Neural cell (in vitro differentiated cells): ENCODE measurements around the gene SNAPC2. TPM values are rescaled to one million over a fixed set of nuclear protein-coding genes. Genes with fewer than 3 reads are reported as not detected.

Source experiments
- H2AFZ ChIP-seq: fragments of 200-600, 300-800 bp; sonication (generic), shearing (Covaris generic); 2 replicates; pipeline ENCODE4 v1.6.0; 2014; ENCODE audit warnings: low read depth, mild to moderate bottlenecking, antibody characterized with exemption, low read length, moderate library complexity
- H3F3A ChIP-seq: fragments of 200-600 bp; shearing (Covaris generic); 2 replicates; pipeline ENCODE4 v1.6.1; 2016; ENCODE audit warnings: mild to moderate bottlenecking, moderate library complexity, mixed read lengths, antibody characterized with exemption, low read length; ENCODE audit not compliant: insufficient read depth, poor library complexity, severe bottlenecking
- H3K27ac ChIP-seq: fragments of 200-600, 300-800 bp; sonication (generic), shearing (Covaris generic); 2 replicates; pipeline ENCODE4 v1.5.1; 2014; ENCODE audit warnings: mild to moderate bottlenecking, low read length, moderate library complexity
- H3K27me3 ChIP-seq: fragments of 300-800, 200-600 bp; sonication (generic), shearing (Covaris generic); 2 replicates; pipeline ENCODE4 v1.6.0; 2014; ENCODE audit warnings: mild to moderate bottlenecking, low read depth, low read length, moderate library complexity; ENCODE audit not compliant: insufficient read depth
- H3K36me3 ChIP-seq: fragments of 300-800, 200-600 bp; sonication (generic), shearing (Covaris generic); 2 replicates; pipeline ENCODE4 v1.5.1; 2014; ENCODE audit warnings: mild to moderate bottlenecking, antibody characterized with exemption, low read length, moderate library complexity; ENCODE audit not compliant: insufficient read depth
- H3K4me2 ChIP-seq: fragments of 300-800, 200-600 bp; sonication (generic), shearing (Covaris generic); 2 replicates; pipeline ENCODE4 v1.6.0; 2014; ENCODE audit warnings: mild to moderate bottlenecking, low read length
- H3K4me3 ChIP-seq: fragments of 300-800, 200-600 bp; sonication (generic), shearing (Covaris generic); 2 replicates; pipeline ENCODE4 v1.5.1; 2014; ENCODE audit warnings: mild to moderate bottlenecking, low read length, moderate library complexity
- H3K79me2 ChIP-seq: fragments of 200-600 bp; shearing (Covaris generic); replicated peaks from 2 replicates; pipeline ENCODE4 v1.6.0; 2014; ENCODE audit warnings: mild to moderate bottlenecking, low read length, moderate library complexity; ENCODE audit not compliant: insufficient read depth
- H3K9ac ChIP-seq: fragments of 300-800, 200-600 bp; sonication (generic), shearing (Covaris generic); 2 replicates; pipeline ENCODE4 v1.6.1; 2016; ENCODE audit warnings: mild to moderate bottlenecking, low read length, mixed read lengths
- H3K9me2 ChIP-seq: fragments of 200-600 bp; shearing (Covaris generic); 2 replicates; pipeline ENCODE4 v1.6.1; 2016; ENCODE audit warnings: mild to moderate bottlenecking, low read length, mixed read lengths; ENCODE audit not compliant: insufficient read depth
- H3K9me3 ChIP-seq: fragments of 200-600, 300-800 bp; sonication (generic), shearing (Covaris generic); 2 replicates; pipeline ENCODE4 v1.6.1; 2016; ENCODE audit warnings: mild to moderate bottlenecking, mixed run types, low read length, moderate library complexity, mixed read lengths
- H4K20me1 ChIP-seq: fragments of 200-600 bp; shearing (Covaris generic); 2 replicates; pipeline ENCODE4 v1.6.1; 2016; ENCODE audit warnings: mild to moderate bottlenecking, mixed run types; ENCODE audit not compliant: insufficient read depth
- CTCF ChIP-seq: fragments of 450-650 bp; IDR thresholded peaks from 2 replicates; pipeline ENCODE4 v1.5.1; 2014; ENCODE audit warnings: antibody characterized with exemption, mild to moderate bottlenecking, moderate library complexity; ENCODE audit not compliant: poor library complexity, severe bottlenecking
- EP300 ChIP-seq: fragments of 450-650 bp; conservative IDR thresholded peaks from 2 replicates; pipeline ENCODE4 v1.6.1; 2014; ENCODE audit warnings: antibody characterized with exemption, mild to moderate bottlenecking, moderate library complexity; ENCODE audit not compliant: poor library complexity, severe bottlenecking
- EZH2 ChIP-seq: fragments of 200-600, 300-800 bp; shearing (Covaris generic), sonication (generic); IDR thresholded peaks from 2 replicates; pipeline ENCODE4 v1.6.1; 2014; ENCODE audit warnings: antibody characterized with exemption, low read length, borderline replicate concordance, mild to moderate bottlenecking; ENCODE audit not compliant: insufficient read depth, poor library complexity, severe bottlenecking
- MXI1 ChIP-seq: fragments of 450-650 bp; conservative IDR thresholded peaks from 2 replicates; pipeline ENCODE4 v1.6.1; 2014; ENCODE audit warnings: antibody characterized with exemption, mild to moderate bottlenecking; ENCODE audit not compliant: poor library complexity, severe bottlenecking
- POLR2AphosphoS5 ChIP-seq: IDR thresholded peaks from 2 replicates; pipeline ENCODE4 v1.6.1; 2012
- RAD21 ChIP-seq: fragments of 450-650 bp; conservative IDR thresholded peaks from 2 replicates; pipeline ENCODE4 v1.6.1; 2014; ENCODE audit warnings: antibody characterized with exemption, mild to moderate bottlenecking, moderate library complexity
- SMC3 ChIP-seq: fragments of 450-650 bp; conservative IDR thresholded peaks from 2 replicates; pipeline ENCODE4 v1.6.1; 2014; ENCODE audit warnings: antibody characterized with exemption, mild to moderate bottlenecking, moderate library complexity; ENCODE audit not compliant: poor library complexity
- TAF1 ChIP-seq: IDR thresholded peaks from 2 replicates; pipeline ENCODE4 v1.6.1; 2012; ENCODE audit warnings: low read depth
- polyA plus RNA-seq: library from polyadenylated mRNA; depleted of rRNA; stranded (reverse); fragments of >200 nt; gene quantifications from 2 replicates; pipeline ENCODE4 v1.2.3, GENCODE V29; 2014
- TF ChIP-seq, protein P1 (sequence below): IDR thresholded peaks from 2 replicates; pipeline ENCODE4 v1.6.1; 2012; ENCODE audit warnings: borderline replicate concordance

SNAPC2 gene
- polyA plus RNA-seq, 1 donor from 2014 or later, result 12.8 TPM

- no peaks in the 10 kb centered on the region for H4K20me1 ChIP-seq
- H3K9me2 ChIP-seq, result no peaks in the 10 kb centered on the region
- TF ChIP-seq POLR2AphosphoS5, result no peak
These were observed 14.9 kb upstream of the SNAPC2 start for GRCh38 chr19:7905268-7905667.

DNA sequence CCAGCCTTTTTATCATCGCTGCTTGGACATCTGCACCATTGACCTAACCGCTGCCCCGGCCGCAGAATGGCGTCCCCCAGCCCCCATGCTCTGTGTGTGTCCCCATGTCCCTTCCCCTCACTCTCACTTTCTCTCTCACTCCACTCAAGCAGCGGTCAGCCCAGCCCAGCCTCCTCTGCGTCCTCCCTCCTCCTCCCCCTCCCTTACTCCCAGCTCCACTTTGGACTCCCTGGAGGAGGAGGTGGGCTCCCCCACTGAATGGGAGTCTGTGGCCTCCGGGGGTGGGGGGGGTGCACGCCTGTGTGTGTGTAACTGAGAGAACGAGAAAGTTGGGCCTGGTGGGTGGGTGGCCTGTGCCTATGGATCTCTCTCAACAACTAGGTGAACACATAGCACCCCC is 14.3 kb upstream of the SNAPC2 start:
- H3K27ac ChIP-seq, result no peak overlapping the region
- no peak overlapping the region for H3K4me2 ChIP-seq
- H3K9me2 ChIP-seq, result no peaks in the 10 kb centered on the region
- no peaks in the 10 kb centered on the region for H3K36me3 ChIP-seq
- no peak overlapping the region for H2AFZ ChIP-seq
- H3K9ac ChIP-seq, result no peak overlapping the region
- no peak for TF ChIP-seq SMC3
- no peak for TF ChIP-seq POLR2AphosphoS5
- TF ChIP-seq, protein P1, sequence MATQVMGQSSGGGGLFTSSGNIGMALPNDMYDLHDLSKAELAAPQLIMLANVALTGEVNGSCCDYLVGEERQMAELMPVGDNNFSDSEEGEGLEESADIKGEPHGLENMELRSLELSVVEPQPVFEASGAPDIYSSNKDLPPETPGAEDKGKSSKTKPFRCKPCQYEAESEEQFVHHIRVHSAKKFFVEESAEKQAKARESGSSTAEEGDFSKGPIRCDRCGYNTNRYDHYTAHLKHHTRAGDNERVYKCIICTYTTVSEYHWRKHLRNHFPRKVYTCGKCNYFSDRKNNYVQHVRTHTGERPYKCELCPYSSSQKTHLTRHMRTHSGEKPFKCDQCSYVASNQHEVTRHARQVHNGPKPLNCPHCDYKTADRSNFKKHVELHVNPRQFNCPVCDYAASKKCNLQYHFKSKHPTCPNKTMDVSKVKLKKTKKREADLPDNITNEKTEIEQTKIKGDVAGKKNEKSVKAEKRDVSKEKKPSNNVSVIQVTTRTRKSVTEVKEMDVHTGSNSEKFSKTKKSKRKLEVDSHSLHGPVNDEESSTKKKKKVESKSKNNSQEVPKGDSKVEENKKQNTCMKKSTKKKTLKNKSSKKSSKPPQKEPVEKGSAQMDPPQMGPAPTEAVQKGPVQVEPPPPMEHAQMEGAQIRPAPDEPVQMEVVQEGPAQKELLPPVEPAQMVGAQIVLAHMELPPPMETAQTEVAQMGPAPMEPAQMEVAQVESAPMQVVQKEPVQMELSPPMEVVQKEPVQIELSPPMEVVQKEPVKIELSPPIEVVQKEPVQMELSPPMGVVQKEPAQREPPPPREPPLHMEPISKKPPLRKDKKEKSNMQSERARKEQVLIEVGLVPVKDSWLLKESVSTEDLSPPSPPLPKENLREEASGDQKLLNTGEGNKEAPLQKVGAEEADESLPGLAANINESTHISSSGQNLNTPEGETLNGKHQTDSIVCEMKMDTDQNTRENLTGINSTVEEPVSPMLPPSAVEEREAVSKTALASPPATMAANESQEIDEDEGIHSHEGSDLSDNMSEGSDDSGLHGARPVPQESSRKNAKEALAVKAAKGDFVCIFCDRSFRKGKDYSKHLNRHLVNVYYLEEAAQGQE, result no peak
- TF ChIP-seq MXI1, result no peak
- TF ChIP-seq CTCF, result no peak
- TF ChIP-seq EP300, result no peak
- no peaks in the 10 kb centered on the region for H3F3A ChIP-seq
- H3K27me3 ChIP-seq, result no peaks in the 10 kb centered on the region
- no peaks in the 10 kb centered on the region for H3K9me3 ChIP-seq
- H3K79me2 ChIP-seq, result peaks cover 22% of the 10 kb centered on the region
- no peaks in the 10 kb centered on the region for H4K20me1 ChIP-seq
- H3K4me3 ChIP-seq, result peak overlapping the region; percentile 95

More at GRCh38 chr19:7905268-7905667, 14.9 kb upstream of the SNAPC2 start:
- no peaks in the 10 kb centered on the region for H3F3A ChIP-seq
- H3K79me2 ChIP-seq, result peaks cover 22% of the 10 kb centered on the region
- H3K36me3 ChIP-seq, result no peaks in the 10 kb centered on the region
- no peak overlapping the region for H3K27ac ChIP-seq
- H3K4me3 ChIP-seq, result peak overlapping the region; percentile 95
- H3K27me3 ChIP-seq, result no peaks in the 10 kb centered on the region
- no peak overlapping the region for H2AFZ ChIP-seq
- H3K4me2 ChIP-seq, result no peak overlapping the region
- no peaks in the 10 kb centered on the region for H3K9me3 ChIP-seq
- peak overlapping the region; percentile 88 for H3K9ac ChIP-seq

GRCh38 chr19:7907122-7907521 is 13.0 kb upstream of the SNAPC2 start:
- Histone ChIP-seq H3F3A (no peaks in the 10 kb centered on the region), H2AFZ (no peak overlapping the region), H3K9me2 (no peaks in the 10 kb centered on the region), H3K9me3 (no peaks in the 10 kb centered on the region), H4K20me1 (no peaks in the 10 kb centered on the region), H3K4me3 (no peak overlapping the region), H3K4me2 (no peak overlapping the region), H3K36me3 (no peaks in the 10 kb centered on the region), H3K9ac (no peak overlapping the region), H3K27ac (no peak overlapping the region), H3K79me2 (peaks cover 22% of the 10 kb centered on the region), H3K27me3 (no peaks in the 10 kb centered on the region)
- TF ChIP-seq EP300 (no peak), RAD21 (no peak), SMC3 (no peak), TAF1 (no peak), POLR2AphosphoS5 (no peak), EZH2 (no peak), MXI1 (no peak), CTCF (no peak)
- TF ChIP-seq, protein P1, result no peak
